ENCODE results near the gene THBS2.

- TF ChIP-seq CTCF (IDR thresholded peaks at IDR 0.05; ENCODE audit: control extremely low read depth in 1 of 3, insufficient read depth in 1 of 3, low read depth in 1 of 3, low read length in 3 of 3) (no peak), EP300 (IDR thresholded peaks at IDR 0.05; ENCODE audit: borderline replicate concordance in 1 of 2, low read depth in 2 of 2, low read length in 2 of 2) (no peak), POLR2AphosphoS5 (IDR thresholded peaks at IDR 0.05; ENCODE audit: low read depth, low read length) (no peak), TAF1 (IDR thresholded peaks at IDR 0.05; ENCODE audit: low read depth, low read length) (no peak), JUN (IDR thresholded peaks at IDR 0.05; ENCODE audit: low read depth, low read length) (no peak), USF2 (IDR thresholded peaks at IDR 0.05; ENCODE audit: low read length) (no peak), POLR2A (IDR thresholded peaks at IDR 0.05; ENCODE audit: control extremely low read depth in 1 of 2, low read depth in 2 of 2, low read length in 2 of 2) (no peak), EGR1 (IDR thresholded peaks at IDR 0.05; ENCODE audit: borderline replicate concordance, low read depth, low read length) (no peak), CHD2 (IDR thresholded peaks at IDR 0.05; ENCODE audit: low read length) (no peak), NANOG (IDR thresholded peaks at IDR 0.05; ENCODE audit: insufficient read depth, low read depth, low read length, poor library complexity, severe bottlenecking) (no peak), TBP (IDR thresholded peaks at IDR 0.05; ENCODE audit: low read depth, low read length) (no peak), CEBPB (IDR thresholded peaks at IDR 0.05; ENCODE audit: low read depth, low read length) (no peak), KDM1A (IDR thresholded peaks at IDR 0.05; ENCODE audit: borderline replicate concordance, low read length) (no peak), HDAC2 (IDR thresholded peaks at IDR 0.05; ENCODE audit: borderline replicate concordance in 1 of 2, low read depth in 2 of 2, low read length in 2 of 2) (no peak)
These were observed 15.8 kb upstream of the THBS2 start for GRCh38 chr6:169269180-169270076.

All from H1 (cell line).